HepG2 (cell line): Measurements from ENCODE around the gene ENO2. TPM values are rescaled to one million over a fixed set of nuclear protein-coding genes. Genes with fewer than 3 reads are reported as not detected.
A peak's percentile ranks its signal among the peaks of the same experiment; 100 is the strongest.

Experiments used
- ATRX ChIP-seq: sonication (generic); formaldehyde crosslinking; IDR thresholded peaks from 2 replicates; pipeline ENCODE4 v1.4.0; 2020; ENCODE audit warnings: missing genetic modification reagents, borderline replicate concordance
- DPF2 ChIP-seq: sonication (generic); formaldehyde crosslinking; IDR thresholded peaks from 2 replicates; pipeline ENCODE4 v1.4.0; 2020; ENCODE audit warnings: mild to moderate bottlenecking, low read depth, missing genetic modification reagents, borderline replicate concordance
- HNF4A ChIP-seq: sonication (generic); formaldehyde crosslinking; IDR thresholded peaks from 2 replicates; pipeline ENCODE4 v1.4.0; 2020; ENCODE audit warnings: missing genetic modification reagents
- LCORL ChIP-seq, 2 experiments: fragments of 450-650 bp in 1 of 2; sonication (generic) in 1 of 2; formaldehyde crosslinking in 1 of 2; IDR thresholded peaks; 2 replicates each; pipeline versions ENCODE4 v1.5.0 to v1.6.1; 2017 to 2020; ENCODE audit warnings: antibody characterized with exemption in 1 of 2, missing genetic modification reagents in 1 of 2
- MEF2D ChIP-seq: sonication (generic); formaldehyde crosslinking; IDR thresholded peaks from 2 replicates; pipeline ENCODE4 v1.5.1; 2020; ENCODE audit warnings: mild to moderate bottlenecking, missing genetic modification reagents
- NFE2L1 ChIP-seq: sonication (generic); formaldehyde crosslinking; IDR thresholded peaks from 2 replicates; pipeline ENCODE4 v1.4.0; 2020; ENCODE audit warnings: missing genetic modification reagents, mild to moderate bottlenecking, borderline replicate concordance
- RXRB ChIP-seq: IDR thresholded peaks from 2 replicates; pipeline ENCODE4 v1.6.1; 2016; ENCODE audit warnings: borderline replicate concordance, missing genetic modification reagents, missing compliant biosample characterization
- SOX6 ChIP-seq, 2 experiments: fragments of 450-650 bp in 1 of 2; sonication (generic) in 1 of 2; formaldehyde crosslinking in 1 of 2; IDR thresholded peaks; 2 replicates each; pipeline versions ENCODE4 v1.4.0 to v1.6.1; 2017 to 2020; ENCODE audit warnings: antibody characterized with exemption in 1 of 2, mild to moderate bottlenecking in 1 of 2, missing genetic modification reagents in 1 of 2
- SP4 ChIP-seq: sonication (generic); formaldehyde crosslinking; IDR thresholded peaks from 2 replicates; pipeline ENCODE4 v1.8.1; 2023; ENCODE audit warnings: mild to moderate bottlenecking, missing genetic modification reagents
- ZBTB1 ChIP-seq: sonication (generic); formaldehyde crosslinking; IDR thresholded peaks from 2 replicates; pipeline ENCODE4 v1.4.0; 2020; ENCODE audit warnings: missing genetic modification reagents, borderline replicate concordance
- ZMYM3 ChIP-seq: sonication (generic); formaldehyde crosslinking; IDR thresholded peaks from 2 replicates; pipeline ENCODE4 v1.5.1; 2020; ENCODE audit warnings: mild to moderate bottlenecking, missing genetic modification reagents
- polyA plus RNA-seq, 8 experiments: library from polyadenylated mRNA; depleted of rRNA in 3 of 8; stranded (reverse) in 7 of 8; unstranded in 1 of 8; fragments of >200 nt; fragmentation: Illumina TruSeq in 4 of 8; extraction: Trizol in 4 of 8; gene quantifications; 2 replicates each; pipeline versions ENCODE4 v1.2.1 to v1.2.3, GENCODE V29; 2011 to 2016; ENCODE audit warnings: low read depth in 4 of 8, missing spikeins in 1 of 8, mixed read lengths in 1 of 8; ENCODE audit not compliant: insufficient read depth in 1 of 8
- total RNA-seq, 5 experiments: library from RNA; depleted of rRNA; stranded (reverse); fragments of >200 nt; fragmentation: Illumina TruSeq; extraction: Trizol; gene quantifications; 2 replicates each; pipeline ENCODE4 v1.2.3, GENCODE V29; 2016; ENCODE audit warnings: low read depth in 1 of 5
- TF ChIP-seq, protein P1 (sequence below): sonication (generic); formaldehyde crosslinking; IDR thresholded peaks from 2 replicates; pipeline ENCODE4 v1.5.0; 2020; ENCODE audit warnings: mild to moderate bottlenecking, missing genetic modification reagents, borderline replicate concordance
- TF ChIP-seq, protein P2 (sequence below): sonication (generic); formaldehyde crosslinking; IDR thresholded peaks from 2 replicates; pipeline ENCODE4 v1.4.0; 2020; ENCODE audit warnings: missing genetic modification reagents, low read depth, mild to moderate bottlenecking, borderline replicate concordance
- TF ChIP-seq, protein P3 (sequence below): sonication (generic); formaldehyde crosslinking; IDR thresholded peaks from 2 replicates; pipeline ENCODE4 v1.8.1; 2023; ENCODE audit warnings: mild to moderate bottlenecking, missing genetic modification reagents

ENO2 gene
- total and polyA plus RNA-seq, 2 of the 13 experiments (the other 11 are each of a cell fraction or from before 2014, with no cell fraction given): 19.3 to 136 TPM

DNA sequence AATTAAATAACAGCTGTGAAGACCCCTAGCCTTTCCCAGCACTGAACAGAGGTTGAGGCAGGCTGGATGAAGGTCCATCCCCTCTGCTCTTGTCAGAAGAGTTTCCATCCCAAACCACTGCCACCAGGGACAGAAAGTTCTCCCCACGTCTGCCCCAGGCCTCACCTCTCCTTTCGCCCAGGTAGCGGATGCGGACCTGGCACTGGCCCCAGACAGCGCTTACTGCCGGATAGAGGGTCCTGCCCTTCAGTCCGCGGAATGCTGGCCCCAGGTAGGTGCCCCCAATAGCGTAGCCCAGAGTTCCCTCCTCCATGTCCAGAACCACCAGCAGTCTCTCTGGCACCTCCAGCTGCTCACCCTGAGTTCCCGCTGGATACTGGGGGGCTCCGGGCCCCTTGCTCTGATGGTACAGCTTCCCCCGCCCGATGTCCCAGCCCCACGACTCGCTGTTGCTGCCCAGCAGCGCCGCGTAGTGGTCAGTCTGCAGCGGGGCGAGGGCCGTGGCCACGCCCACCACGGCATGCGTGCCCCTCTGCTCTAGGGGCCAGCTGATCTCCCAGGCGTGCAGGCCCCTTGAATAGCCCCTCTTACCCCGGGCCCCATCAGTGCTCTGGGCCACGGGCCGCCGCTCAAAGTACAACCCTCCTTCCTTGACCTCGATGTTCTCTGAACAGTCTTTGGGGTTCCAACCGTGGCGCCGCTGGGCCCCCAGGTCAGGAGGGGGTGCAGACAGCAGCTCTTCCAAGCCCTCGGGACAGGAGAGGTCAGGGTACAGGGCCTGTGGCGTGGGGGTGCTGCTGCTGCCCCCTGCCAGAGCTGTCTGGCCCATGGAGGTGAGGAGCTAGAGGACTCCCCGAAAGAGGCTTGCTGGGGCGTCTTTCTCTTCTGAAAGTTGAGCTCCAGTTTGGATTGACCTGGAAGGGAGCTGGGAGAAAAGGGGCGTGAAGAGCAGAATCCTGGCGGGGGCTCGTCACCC, 42.0 kb upstream of the ENO2 start (continued):
- TF ChIP-seq, protein P1, sequence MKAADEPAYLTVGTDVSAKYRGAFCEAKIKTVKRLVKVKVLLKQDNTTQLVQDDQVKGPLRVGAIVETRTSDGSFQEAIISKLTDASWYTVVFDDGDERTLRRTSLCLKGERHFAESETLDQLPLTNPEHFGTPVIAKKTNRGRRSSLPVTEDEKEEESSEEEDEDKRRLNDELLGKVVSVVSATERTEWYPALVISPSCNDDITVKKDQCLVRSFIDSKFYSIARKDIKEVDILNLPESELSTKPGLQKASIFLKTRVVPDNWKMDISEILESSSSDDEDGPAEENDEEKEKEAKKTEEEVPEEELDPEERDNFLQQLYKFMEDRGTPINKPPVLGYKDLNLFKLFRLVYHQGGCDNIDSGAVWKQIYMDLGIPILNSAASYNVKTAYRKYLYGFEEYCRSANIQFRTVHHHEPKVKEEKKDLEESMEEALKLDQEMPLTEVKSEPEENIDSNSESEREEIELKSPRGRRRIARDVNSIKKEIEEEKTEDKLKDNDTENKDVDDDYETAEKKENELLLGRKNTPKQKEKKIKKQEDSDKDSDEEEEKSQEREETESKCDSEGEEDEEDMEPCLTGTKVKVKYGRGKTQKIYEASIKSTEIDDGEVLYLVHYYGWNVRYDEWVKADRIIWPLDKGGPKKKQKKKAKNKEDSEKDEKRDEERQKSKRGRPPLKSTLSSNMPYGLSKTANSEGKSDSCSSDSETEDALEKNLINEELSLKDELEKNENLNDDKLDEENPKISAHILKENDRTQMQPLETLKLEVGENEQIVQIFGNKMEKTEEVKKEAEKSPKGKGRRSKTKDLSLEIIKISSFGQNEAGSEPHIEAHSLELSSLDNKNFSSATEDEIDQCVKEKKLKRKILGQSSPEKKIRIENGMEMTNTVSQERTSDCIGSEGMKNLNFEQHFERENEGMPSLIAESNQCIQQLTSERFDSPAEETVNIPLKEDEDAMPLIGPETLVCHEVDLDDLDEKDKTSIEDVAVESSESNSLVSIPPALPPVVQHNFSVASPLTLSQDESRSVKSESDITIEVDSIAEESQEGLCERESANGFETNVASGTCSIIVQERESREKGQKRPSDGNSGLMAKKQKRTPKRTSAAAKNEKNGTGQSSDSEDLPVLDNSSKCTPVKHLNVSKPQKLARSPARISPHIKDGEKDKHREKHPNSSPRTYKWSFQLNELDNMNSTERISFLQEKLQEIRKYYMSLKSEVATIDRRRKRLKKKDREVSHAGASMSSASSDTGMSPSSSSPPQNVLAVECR (CRISPR knock-in tag): peak; percentile 68
- TF ChIP-seq LCORL (IDR thresholded peaks at IDR 0.05) (no peak), LCORL (CRISPR knock-in tag; IDR thresholded peaks at IDR 0.05) (peak; percentile 57), ZBTB1 (0 out of 2 replicates have a peak, but pooled peaks have one; percentile 27), ATRX (CRISPR knock-in tag) (no peak), HNF4A (CRISPR knock-in tag) (peak; percentile 48; the same call in 1 of the 2 replicates), ZMYM3 (CRISPR knock-in tag) (no peak), NFE2L1 (CRISPR knock-in tag) (no peak), MEF2D (CRISPR knock-in tag) (peak; percentile 50; the same call in 1 of the 2 replicates), SOX6 (IDR thresholded peaks at IDR 0.05) (no peak), SOX6 (CRISPR knock-in tag; IDR thresholded peaks at IDR 0.05) (no peak; the same call in 1 of the 2 replicates), DPF2 (no peak), RXRB (0 out of 2 replicates have a peak, but pooled peaks have one; percentile 19), SP4 (CRISPR knock-in tag) (peak; percentile 91; the same call in 1 of the 2 replicates)
- TF ChIP-seq, protein P2, sequence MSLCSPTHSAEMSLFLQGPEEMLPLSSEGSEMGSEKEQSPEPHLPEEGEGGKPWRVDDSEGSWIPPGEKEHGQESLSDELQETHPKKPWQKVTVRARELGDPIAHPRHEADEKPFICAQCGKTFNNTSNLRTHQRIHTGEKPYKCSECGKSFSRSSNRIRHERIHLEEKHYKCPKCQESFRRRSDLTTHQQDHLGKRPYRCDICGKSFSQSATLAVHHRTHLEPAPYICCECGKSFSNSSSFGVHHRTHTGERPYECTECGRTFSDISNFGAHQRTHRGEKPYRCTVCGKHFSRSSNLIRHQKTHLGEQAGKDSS: peak; percentile 78
- TF ChIP-seq, protein P3, sequence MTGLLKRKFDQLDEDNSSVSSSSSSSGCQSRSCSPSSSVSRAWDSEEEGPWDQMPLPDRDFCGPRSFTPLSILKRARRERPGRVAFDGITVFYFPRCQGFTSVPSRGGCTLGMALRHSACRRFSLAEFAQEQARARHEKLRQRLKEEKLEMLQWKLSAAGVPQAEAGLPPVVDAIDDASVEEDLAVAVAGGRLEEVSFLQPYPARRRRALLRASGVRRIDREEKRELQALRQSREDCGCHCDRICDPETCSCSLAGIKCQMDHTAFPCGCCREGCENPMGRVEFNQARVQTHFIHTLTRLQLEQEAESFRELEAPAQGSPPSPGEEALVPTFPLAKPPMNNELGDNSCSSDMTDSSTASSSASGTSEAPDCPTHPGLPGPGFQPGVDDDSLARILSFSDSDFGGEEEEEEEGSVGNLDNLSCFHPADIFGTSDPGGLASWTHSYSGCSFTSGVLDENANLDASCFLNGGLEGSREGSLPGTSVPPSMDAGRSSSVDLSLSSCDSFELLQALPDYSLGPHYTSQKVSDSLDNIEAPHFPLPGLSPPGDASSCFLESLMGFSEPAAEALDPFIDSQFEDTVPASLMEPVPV (CRISPR knock-in tag): no peak
